HEK293 (cell line): Measurements from ENCODE around the gene RAB40C.

Experiments used
- CTCF ChIA-PET: fragments of 350-600 bp; formaldehyde crosslinking; extraction: SDS; loops from one replicate; lab custom pipeline; 2021; ENCODE audit warnings: antibody characterized with exemption; lab: Yijun Ruan, JAX
- POLR2A ChIA-PET: fragments of 300-600 bp; formaldehyde crosslinking; extraction: SDS; loops from one replicate; lab custom pipeline; 2020; ENCODE audit warnings: antibody characterized with exemption, inconsistent platforms; lab: Yijun Ruan, JAX
- H3K27ac ChIP-seq: fragments of 200-500 bp; sonication (Bioruptor generic); 2 replicates; pipeline ENCODE4 v1.5.1; 2014; ENCODE audit warnings: low read depth, low read length, control low read depth, inconsistent platforms; ENCODE audit errors: extremely low read depth
- H3K36me3 ChIP-seq, 2 experiments: fragments of 200-500 bp in 1 of 2; sonication (Bioruptor generic) in 1 of 2; 1 replicate in 1 of 2; 2 replicates in 1 of 2; pipeline ENCODE4 v1.5.1; 2014 to 2017; ENCODE audit warnings: inconsistent platforms in 2 of 2, low read length in 2 of 2; ENCODE audit not compliant: control insufficient read depth in 2 of 2, insufficient read depth in 1 of 2
- H3K4me1 ChIP-seq: fragments of 200-500 bp; sonication (Bioruptor generic); 2 replicates; pipeline ENCODE4 v1.5.1; 2014; ENCODE audit warnings: mild to moderate bottlenecking, low read length, inconsistent platforms; ENCODE audit not compliant: control insufficient read depth, insufficient read depth
- H3K4me3 ChIP-seq: 2 replicates; pipeline ENCODE4 v1.5.1; 2011; ENCODE audit warnings: low read depth, mild to moderate bottlenecking, control low read depth, low read length, moderate library complexity
- H3K9me3 ChIP-seq: fragments of 200-500 bp; sonication (Bioruptor generic); 2 replicates; pipeline ENCODE4 v1.5.1; 2014; ENCODE audit warnings: low read depth, low read length, inconsistent platforms; ENCODE audit not compliant: control insufficient read depth, insufficient read depth
- BCL11B ChIP-seq: fragments of 450-650 bp; formaldehyde crosslinking; IDR thresholded peaks from 2 replicates; pipeline ENCODE4 v1.5.1; 2016; ENCODE audit warnings: low read depth, missing biosample characterization, missing genetic modification characterization
- HOXA7 ChIP-seq: sonication (generic); formaldehyde crosslinking; IDR thresholded peaks from 2 replicates; pipeline ENCODE4 v1.8.1; 2022; ENCODE audit warnings: missing genetic modification reagents, borderline replicate concordance
- IKZF3 ChIP-seq: fragments of 450-650 bp; IDR thresholded peaks from 2 replicates; pipeline ENCODE4 v1.5.0; 2018; ENCODE audit warnings: missing biosample characterization, mild to moderate bottlenecking, missing genetic modification characterization, moderate library complexity
- INSM2 ChIP-seq: fragments of 450-650 bp; formaldehyde crosslinking; IDR thresholded peaks from 2 replicates; pipeline ENCODE4 v1.5.1; 2016; ENCODE audit warnings: missing biosample characterization, missing genetic modification characterization
- KLF17 ChIP-seq: fragments of 450-650 bp; formaldehyde crosslinking; IDR thresholded peaks from 2 replicates; pipeline ENCODE4 v1.5.1; 2016; ENCODE audit warnings: missing biosample characterization, missing genetic modification characterization
- KLF8 ChIP-seq: fragments of 450-650 bp; formaldehyde crosslinking; IDR thresholded peaks from 2 replicates; pipeline ENCODE4 v1.5.1; 2016; ENCODE audit warnings: missing biosample characterization, missing genetic modification characterization
- OSR2 ChIP-seq: fragments of 450-650 bp; formaldehyde crosslinking; IDR thresholded peaks from 2 replicates; pipeline ENCODE4 v1.5.1; 2016; ENCODE audit warnings: missing biosample characterization, missing genetic modification characterization
- SP2 ChIP-seq: fragments of 450-650 bp; formaldehyde crosslinking; IDR thresholded peaks from 2 replicates; pipeline ENCODE4 v1.5.1; 2016; ENCODE audit warnings: missing biosample characterization, missing genetic modification characterization
- TRIM28 ChIP-seq: IDR thresholded peaks from 2 replicates; pipeline ENCODE4 v1.6.1; 2011; ENCODE audit warnings: low read length, control low read depth, borderline replicate concordance
- ZBTB21 ChIP-seq: fragments of 450-650 bp; formaldehyde crosslinking; IDR thresholded peaks from 2 replicates; pipeline ENCODE4 v1.5.1; 2017; ENCODE audit warnings: missing biosample characterization, missing genetic modification characterization
- ZIC2 ChIP-seq: fragments of 450-650 bp; formaldehyde crosslinking; IDR thresholded peaks from 2 replicates; pipeline ENCODE4 v1.5.1; 2016; ENCODE audit warnings: missing biosample characterization, missing genetic modification characterization
- ZNF19 ChIP-seq: fragments of 450-650 bp; formaldehyde crosslinking; IDR thresholded peaks from 2 replicates; pipeline ENCODE4; 2016; ENCODE audit warnings: missing biosample characterization, missing genetic modification characterization, low read depth
- ZNF223 ChIP-seq: fragments of 450-650 bp; formaldehyde crosslinking; IDR thresholded peaks from 2 replicates; pipeline ENCODE4 v1.5.1; 2016; ENCODE audit warnings: missing biosample characterization, missing genetic modification characterization
- ZNF266 ChIP-seq: fragments of 450-650 bp; formaldehyde crosslinking; IDR thresholded peaks from 2 replicates; pipeline ENCODE4 v1.5.1; 2016; ENCODE audit warnings: missing biosample characterization, missing genetic modification characterization, low read depth
- ZNF324 ChIP-seq: fragments of 450-650 bp; formaldehyde crosslinking; IDR thresholded peaks from 2 replicates; pipeline ENCODE4 v1.5.1; 2016; ENCODE audit warnings: missing biosample characterization, missing genetic modification characterization
- ZNF423 ChIP-seq: fragments of 450-650 bp; formaldehyde crosslinking; IDR thresholded peaks from 2 replicates; pipeline ENCODE4 v1.5.1; 2016; ENCODE audit warnings: missing biosample characterization, missing genetic modification characterization
- ZNF48 ChIP-seq: fragments of 450-650 bp; formaldehyde crosslinking; IDR thresholded peaks from 2 replicates; pipeline ENCODE4 v1.5.1; 2016; ENCODE audit warnings: missing biosample characterization, missing genetic modification characterization
- ZNF510 ChIP-seq: fragments of 450-650 bp; formaldehyde crosslinking; IDR thresholded peaks from 2 replicates; pipeline ENCODE4 v1.5.1; 2018; ENCODE audit warnings: mild to moderate bottlenecking, missing genetic modification characterization, missing biosample characterization; ENCODE audit not compliant: insufficient replicate concordance
- ZNF529 ChIP-seq: fragments of 450-650 bp; formaldehyde crosslinking; IDR thresholded peaks from 2 replicates; pipeline ENCODE4 v1.5.1; 2017; ENCODE audit warnings: missing genetic modification characterization, missing biosample characterization; ENCODE audit not compliant: insufficient replicate concordance
- ZNF791 ChIP-seq: fragments of 450-650 bp; formaldehyde crosslinking; IDR thresholded peaks from 2 replicates; pipeline ENCODE4 v1.5.1; 2016; ENCODE audit warnings: missing biosample characterization, missing genetic modification characterization
- TF ChIP-seq, protein P1 (sequence below): sonication (generic); formaldehyde crosslinking; IDR thresholded peaks from 2 replicates; pipeline ENCODE4 v1.8.1; 2022; ENCODE audit warnings: mild to moderate bottlenecking, moderate library complexity, missing genetic modification reagents
- TF ChIP-seq, protein P2 (sequence below): fragments of 450-650 bp; formaldehyde crosslinking; IDR thresholded peaks from 2 replicates; pipeline ENCODE4 v1.5.1; 2016; ENCODE audit warnings: missing biosample characterization, missing genetic modification characterization
- TF ChIP-seq, protein P3 (sequence below): fragments of 450-650 bp; formaldehyde crosslinking; IDR thresholded peaks from 2 replicates; pipeline ENCODE4 v1.5.1; 2016; ENCODE audit warnings: missing biosample characterization, missing genetic modification characterization
- TF ChIP-seq, protein P4 (sequence below): fragments of 450-650 bp; formaldehyde crosslinking; IDR thresholded peaks from 2 replicates; pipeline ENCODE4 v1.5.1; 2017; ENCODE audit warnings: missing biosample characterization, missing genetic modification characterization
- TF ChIP-seq, protein P5 (sequence below): fragments of 450-650 bp; formaldehyde crosslinking; IDR thresholded peaks from 2 replicates; pipeline ENCODE4 v1.5.1; 2017; ENCODE audit warnings: missing biosample characterization, missing genetic modification characterization

RAB40C gene

GRCh38 chr16:674968-675883, 85.4 kb downstream of the RAB40C start, which contains the start of gene RHBDL1:
RHBDL1 (plus strand) TSS chr16:675671; CDS start chr16:675791, 120 bp downstream.
- H3K36me3 ChIP-seq: peaks cover 0 to 50% of the 10 kb centered on the region in 2 experiments; a peak in 1 of 3 replicates
- H3K27ac ChIP-seq: no peak within 1 kb of the TSS
- CTCF ChIA-PET: interaction anchor here (0.6 to 1.4 kb wide), 3 partner anchors 11 to 97 kb away, joined by 3 to 8 read pairs (median 4); no protein-coding TSS in a partner anchor
- POLR2A ChIA-PET: interaction anchor here (0.7 to 2.6 kb wide), 8 partner anchors 8 to 289 kb away, joined by 3 to 10 read pairs (median 5); partner anchors contain the start of genes JMJD8, METTL26, RHOT2 and WDR24
- H3K4me3 ChIP-seq: no peak within 1 kb of the TSS
- no peaks in the 10 kb centered on the region for H3K9me3 ChIP-seq
- peaks cover 5% of the 10 kb centered on the region; the same call in 1 of the 2 replicates for H3K4me1 ChIP-seq
- TF ChIP-seq, protein P1, sequence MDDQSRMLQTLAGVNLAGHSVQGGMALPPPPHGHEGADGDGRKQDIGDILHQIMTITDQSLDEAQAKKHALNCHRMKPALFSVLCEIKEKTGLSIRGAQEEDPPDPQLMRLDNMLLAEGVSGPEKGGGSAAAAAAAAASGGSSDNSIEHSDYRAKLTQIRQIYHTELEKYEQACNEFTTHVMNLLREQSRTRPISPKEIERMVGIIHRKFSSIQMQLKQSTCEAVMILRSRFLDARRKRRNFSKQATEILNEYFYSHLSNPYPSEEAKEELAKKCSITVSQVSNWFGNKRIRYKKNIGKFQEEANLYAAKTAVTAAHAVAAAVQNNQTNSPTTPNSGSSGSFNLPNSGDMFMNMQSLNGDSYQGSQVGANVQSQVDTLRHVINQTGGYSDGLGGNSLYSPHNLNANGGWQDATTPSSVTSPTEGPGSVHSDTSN (CRISPR knock-in tag): peak; percentile 22; the same call in 1 of the 2 replicates
- TF ChIP-seq ZNF19 (tag by site-specific recombination) (no peak), ZNF48 (tag by site-specific recombination) (no peak), HOXA7 (CRISPR knock-in tag) (no peak), ZNF791 (no peak), ZNF529 (tag by site-specific recombination) (no peak), ZIC2 (tag by site-specific recombination) (peak; percentile 84), TRIM28 (no peak), SP2 (tag by site-specific recombination) (peak; percentile 46; the same call in 1 of the 2 replicates), KLF17 (tag by site-specific recombination) (0 out of 2 replicates have a peak, but pooled peaks have one; percentile 26), KLF8 (tag by site-specific recombination) (peak; percentile 41; the same call in 1 of the 2 replicates), ZNF324 (no peak), OSR2 (peak; percentile 41; the same call in 1 of the 2 replicates), INSM2 (tag by site-specific recombination) (0 out of 2 replicates have a peak, but pooled peaks have one; percentile 11), ZNF423 (tag by site-specific recombination) (no peak), ZNF223 (tag by site-specific recombination) (no peak), ZNF266 (tag by site-specific recombination) (no peak), BCL11B (peak; percentile 94), IKZF3 (tag by site-specific recombination) (no peak), ZNF510 (tag by site-specific recombination) (no peak), ZBTB21 (tag by site-specific recombination) (no peak)
- TF ChIP-seq, protein P2, sequence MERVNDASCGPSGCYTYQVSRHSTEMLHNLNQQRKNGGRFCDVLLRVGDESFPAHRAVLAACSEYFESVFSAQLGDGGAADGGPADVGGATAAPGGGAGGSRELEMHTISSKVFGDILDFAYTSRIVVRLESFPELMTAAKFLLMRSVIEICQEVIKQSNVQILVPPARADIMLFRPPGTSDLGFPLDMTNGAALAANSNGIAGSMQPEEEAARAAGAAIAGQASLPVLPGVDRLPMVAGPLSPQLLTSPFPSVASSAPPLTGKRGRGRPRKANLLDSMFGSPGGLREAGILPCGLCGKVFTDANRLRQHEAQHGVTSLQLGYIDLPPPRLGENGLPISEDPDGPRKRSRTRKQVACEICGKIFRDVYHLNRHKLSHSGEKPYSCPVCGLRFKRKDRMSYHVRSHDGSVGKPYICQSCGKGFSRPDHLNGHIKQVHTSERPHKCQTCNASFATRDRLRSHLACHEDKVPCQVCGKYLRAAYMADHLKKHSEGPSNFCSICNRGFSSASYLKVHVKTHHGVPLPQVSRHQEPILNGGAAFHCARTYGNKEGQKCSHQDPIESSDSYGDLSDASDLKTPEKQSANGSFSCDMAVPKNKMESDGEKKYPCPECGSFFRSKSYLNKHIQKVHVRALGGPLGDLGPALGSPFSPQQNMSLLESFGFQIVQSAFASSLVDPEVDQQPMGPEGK: peak; percentile 57; the same call in 1 of the 2 replicates
- TF ChIP-seq, protein P3, sequence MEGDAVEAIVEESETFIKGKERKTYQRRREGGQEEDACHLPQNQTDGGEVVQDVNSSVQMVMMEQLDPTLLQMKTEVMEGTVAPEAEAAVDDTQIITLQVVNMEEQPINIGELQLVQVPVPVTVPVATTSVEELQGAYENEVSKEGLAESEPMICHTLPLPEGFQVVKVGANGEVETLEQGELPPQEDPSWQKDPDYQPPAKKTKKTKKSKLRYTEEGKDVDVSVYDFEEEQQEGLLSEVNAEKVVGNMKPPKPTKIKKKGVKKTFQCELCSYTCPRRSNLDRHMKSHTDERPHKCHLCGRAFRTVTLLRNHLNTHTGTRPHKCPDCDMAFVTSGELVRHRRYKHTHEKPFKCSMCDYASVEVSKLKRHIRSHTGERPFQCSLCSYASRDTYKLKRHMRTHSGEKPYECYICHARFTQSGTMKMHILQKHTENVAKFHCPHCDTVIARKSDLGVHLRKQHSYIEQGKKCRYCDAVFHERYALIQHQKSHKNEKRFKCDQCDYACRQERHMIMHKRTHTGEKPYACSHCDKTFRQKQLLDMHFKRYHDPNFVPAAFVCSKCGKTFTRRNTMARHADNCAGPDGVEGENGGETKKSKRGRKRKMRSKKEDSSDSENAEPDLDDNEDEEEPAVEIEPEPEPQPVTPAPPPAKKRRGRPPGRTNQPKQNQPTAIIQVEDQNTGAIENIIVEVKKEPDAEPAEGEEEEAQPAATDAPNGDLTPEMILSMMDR (tag by site-specific recombination): no peak
- TF ChIP-seq, protein P4, sequence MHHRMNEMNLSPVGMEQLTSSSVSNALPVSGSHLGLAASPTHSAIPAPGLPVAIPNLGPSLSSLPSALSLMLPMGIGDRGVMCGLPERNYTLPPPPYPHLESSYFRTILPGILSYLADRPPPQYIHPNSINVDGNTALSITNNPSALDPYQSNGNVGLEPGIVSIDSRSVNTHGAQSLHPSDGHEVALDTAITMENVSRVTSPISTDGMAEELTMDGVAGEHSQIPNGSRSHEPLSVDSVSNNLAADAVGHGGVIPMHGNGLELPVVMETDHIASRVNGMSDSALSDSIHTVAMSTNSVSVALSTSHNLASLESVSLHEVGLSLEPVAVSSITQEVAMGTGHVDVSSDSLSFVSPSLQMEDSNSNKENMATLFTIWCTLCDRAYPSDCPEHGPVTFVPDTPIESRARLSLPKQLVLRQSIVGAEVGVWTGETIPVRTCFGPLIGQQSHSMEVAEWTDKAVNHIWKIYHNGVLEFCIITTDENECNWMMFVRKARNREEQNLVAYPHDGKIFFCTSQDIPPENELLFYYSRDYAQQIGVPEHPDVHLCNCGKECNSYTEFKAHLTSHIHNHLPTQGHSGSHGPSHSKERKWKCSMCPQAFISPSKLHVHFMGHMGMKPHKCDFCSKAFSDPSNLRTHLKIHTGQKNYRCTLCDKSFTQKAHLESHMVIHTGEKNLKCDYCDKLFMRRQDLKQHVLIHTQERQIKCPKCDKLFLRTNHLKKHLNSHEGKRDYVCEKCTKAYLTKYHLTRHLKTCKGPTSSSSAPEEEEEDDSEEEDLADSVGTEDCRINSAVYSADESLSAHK (tag by site-specific recombination): no peak
- TF ChIP-seq, protein P5, sequence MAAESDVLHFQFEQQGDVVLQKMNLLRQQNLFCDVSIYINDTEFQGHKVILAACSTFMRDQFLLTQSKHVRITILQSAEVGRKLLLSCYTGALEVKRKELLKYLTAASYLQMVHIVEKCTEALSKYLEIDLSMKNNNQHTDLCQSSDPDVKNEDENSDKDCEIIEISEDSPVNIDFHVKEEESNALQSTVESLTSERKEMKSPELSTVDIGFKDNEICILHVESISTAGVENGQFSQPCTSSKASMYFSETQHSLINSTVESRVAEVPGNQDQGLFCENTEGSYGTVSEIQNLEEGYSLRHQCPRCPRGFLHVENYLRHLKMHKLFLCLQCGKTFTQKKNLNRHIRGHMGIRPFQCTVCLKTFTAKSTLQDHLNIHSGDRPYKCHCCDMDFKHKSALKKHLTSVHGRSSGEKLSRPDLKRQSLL (tag by site-specific recombination): no peak
